Measurements from ENCODE around the gene NEU4.
"Not testable (repeated sequence)": the region's sequence is repeated elsewhere in the genome, so short reads cannot be mapped to it uniquely, and the experiment has no call there.

Gene NEU4

DNA sequence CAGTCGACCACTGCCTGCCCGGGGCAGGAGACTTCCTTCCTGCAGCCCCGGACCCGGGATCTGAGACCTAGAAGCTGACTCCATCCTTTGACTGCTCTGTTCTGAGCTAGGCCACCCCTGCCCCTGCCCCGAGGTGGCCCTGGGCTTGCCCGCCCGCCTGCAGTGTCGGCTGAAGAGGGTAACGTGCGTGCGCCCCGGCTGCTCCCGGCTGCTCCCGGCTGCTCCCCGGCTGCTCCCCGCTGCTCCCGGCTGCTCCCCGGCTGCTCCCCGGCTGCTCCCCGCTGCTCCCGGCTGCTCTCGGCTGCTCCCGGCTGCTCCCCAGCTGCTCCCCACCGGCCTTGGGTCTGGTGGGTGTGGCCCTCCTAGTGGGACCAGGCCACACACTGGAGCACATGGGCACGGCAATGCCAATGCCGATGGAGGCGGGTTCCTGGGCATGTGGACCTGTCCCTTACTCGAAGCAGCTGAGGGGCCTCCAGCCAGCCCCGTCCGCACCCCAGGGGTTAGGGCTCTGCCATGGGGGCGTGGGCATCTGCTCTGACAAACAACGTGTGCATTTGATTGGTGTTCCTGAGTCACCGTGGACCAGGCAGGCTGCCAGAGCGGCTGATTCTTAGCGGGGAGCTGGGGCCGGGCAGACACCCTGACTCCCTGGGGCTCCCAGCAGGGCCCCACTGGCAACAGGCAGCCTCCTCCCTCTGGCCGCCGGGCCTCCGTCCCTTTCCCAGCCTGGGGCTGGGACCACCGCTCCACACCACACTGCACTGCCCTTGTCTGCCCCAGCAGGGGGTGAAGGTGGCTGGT, 34.4 kb upstream of the NEU4 start:
- no peak for FAIRE-seq

DNA sequence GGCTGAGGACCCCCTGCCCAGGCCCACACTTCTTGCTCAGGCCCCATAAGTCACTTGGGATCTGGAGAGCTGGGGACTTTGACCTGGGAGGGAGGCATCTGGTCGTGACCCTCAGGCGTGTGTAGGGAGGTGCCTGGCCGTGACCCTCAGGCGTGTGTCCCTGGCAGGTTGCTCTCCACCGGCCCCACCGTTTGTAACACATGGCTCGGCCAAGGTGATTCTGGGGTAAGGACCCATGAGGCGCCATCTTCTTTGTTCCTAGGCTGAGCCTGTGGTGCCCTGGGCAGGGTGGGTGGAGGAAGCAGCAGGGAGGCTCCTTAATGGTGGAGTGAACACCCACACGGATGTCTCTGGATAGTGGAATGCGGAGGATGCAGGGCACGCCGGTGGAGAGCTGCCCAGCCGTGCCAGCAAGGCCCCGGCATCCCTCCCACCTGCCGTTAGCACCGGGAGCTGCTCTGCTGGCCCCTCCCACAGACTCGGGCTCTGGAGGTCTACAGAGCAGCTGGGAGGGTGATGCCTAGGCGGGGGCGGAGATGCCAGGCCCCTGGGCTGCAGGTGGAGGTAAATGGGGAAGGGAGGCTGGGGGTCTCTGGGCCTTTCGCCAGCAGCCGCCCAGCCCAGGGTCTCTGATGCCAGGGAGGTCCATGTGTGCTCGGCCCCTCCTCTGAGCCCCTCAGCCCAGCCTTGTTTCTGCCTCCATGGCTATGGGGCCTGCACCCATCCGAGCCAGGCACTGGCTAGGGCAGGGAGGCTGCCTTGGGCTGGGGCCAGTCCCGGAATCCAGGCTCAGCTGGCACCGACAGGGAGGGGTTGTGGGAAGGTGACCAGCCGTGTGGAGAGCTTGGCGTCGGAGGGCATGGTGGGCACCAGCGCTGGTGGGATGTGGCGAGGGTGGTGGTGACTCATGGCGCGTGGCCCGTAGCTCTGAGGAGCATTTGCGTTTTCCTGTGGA, 33.5 kb upstream of the NEU4 start:
- FAIRE-seq: no peak
- DNase-seq (ENCODE audit: insufficient read length, low spot score): no peak

More for the DNA sequence above, 34.4 kb upstream of the NEU4 start:
- no peak for DNase-seq (ENCODE audit: insufficient read length, low spot score)

DNA sequence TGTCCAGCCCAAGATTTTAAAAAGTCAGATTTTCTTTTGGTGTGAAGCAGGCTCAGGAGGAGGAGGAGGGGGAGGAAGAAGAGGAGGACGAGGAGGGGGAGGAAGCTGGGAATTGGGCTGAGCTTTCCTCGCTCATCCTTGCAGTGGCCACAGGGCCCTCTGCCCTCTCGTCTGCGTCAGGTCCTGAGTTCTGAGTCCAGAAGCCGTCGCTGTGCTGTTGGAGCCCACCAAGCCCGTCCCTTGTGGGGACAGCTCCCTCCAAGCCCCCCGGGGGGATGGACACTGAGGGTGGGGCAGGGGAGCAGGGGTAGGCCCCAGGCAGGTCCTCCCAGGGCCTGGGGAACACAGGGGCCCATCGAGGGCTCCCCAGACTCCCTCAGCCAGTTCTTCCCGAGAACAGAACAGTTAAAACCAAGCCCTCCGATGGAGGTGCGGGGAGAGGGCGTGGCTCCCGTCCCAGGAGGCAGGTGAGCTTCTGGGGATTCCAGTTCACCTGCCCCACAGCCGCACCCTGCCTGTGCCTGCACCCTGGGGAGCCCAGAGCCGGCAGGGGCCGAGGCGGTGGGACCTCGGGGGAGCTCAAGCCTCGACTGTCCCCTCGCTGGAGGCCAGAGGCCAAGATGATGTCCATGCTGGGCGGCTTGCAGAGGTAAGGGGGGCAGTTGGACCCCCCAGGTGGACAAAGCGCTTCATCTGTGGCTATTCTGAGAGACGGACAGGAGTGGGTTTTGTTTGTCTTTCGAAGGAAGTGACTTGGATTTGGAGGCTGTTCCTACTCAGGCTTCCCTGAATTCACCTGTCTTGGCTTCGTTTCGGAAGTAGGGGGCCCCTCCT, 32.4 kb upstream of the NEU4 start, which contains the start of gene GAL3ST2:
Gene GAL3ST2 (plus strand): TSS at position 487 of the 834 bp plus-strand sequence. CDS start 134 bp downstream, at position 621.
- FAIRE-seq (no peak), DNase-seq (ENCODE audit: insufficient read length, low spot score) (no peak)

DNA sequence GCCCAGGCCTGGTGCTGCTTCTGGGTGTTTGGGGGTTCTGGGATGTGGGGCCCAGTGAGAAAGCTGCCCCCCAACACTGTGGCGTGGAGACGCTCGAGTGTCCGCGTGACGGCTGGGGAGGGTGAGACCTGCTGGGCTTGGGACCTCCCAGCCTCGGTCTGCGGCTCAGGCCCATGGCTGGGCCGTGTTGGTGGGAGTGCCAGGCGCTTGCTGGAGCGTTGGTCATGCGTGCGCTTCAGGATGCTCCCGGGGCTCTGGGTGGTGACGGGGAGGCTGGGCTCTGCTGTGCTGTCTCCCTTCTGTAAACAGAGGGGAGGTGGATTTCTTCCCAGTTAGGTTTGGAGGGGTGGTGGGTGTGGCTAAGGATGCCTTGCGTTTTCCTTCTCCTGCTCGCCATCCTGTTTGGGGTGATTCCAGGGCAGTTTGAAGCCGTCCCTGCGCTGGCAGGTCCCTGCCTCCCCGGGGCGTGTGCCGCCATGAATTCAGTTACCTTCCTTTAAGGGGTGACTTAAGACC, 31.8 kb upstream of the NEU4 start:
- FAIRE-seq (no peak), DNase-seq (ENCODE audit: insufficient read length, low spot score) (no peak)

DNA sequence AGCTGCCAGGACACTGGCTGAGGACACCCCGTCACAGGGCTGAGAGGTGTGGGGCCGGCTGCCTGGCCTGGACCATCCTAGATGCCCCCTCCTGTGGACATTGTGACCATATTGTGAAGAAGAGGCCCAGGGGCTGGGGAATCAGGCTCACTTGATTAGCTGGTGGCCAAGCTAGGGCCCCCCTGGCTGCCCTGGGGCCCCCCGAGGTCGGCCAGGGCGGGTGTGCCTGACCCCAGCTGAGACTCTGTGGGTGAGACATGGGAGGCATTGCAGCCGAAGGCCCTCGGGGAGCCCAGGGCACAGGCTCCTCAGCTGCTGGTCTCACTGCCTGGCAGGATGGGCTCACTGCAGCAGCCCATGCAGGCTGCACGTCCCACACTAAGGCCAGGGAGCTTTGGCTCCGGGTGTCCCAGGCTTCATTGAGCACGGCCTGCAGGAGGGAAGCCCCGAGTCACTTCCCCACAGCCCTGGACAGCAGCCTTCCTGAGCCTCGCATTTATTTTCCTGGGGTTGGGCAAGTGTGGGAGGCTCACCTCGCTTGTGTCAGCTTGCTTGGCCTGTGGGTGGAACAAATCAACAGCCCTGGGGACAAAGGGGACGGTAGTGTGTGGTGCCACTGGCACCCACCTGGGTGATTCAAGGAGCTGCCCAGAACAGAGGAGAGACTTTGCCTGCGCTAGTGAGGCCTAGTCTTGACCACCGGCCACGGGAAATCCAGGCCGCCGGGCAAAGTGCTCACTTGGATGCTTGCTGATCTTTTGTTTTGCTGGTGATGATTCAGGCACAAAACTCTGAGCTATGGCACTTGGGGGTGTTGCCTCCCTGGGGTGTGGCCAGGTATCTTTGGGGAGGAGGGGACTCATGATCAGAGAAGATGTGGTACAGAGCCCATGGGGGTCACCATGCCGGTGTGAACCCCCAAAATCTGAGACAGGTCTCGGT, 31.0 kb upstream of the NEU4 start:
- DNase-seq (ENCODE audit: insufficient read length, low spot score) (no peak), FAIRE-seq (no peak)

DNA sequence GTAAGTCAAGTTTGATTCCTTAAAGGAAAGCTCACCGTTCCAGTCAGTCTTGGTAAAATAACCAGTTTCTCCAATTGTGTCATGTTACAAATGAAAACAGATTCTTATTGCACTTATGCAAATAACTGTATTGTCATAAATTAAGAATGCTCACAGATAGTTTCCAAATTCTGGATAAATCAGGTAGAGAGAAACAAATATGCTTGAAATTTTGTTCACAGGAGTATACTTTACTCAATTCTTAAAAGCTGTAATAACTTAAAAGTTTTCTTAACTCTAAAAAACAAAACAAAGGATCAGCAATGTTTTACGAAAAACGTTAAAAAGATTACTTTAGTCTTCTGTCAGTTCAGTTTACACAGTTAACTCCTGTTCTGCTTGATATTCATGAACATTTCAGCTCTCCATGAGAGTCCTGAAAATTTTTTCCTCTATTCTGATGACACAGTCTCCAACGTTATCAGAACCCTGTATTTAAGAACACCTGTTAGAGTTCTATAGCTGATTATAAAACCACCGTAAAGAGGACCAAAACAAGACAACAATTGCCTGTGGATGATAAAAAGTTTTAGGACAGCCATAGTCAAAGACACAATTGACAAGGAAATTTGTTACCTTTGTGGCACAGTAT, 27.9 kb upstream of the NEU4 start:
- FAIRE-seq (no peak), DNase-seq (ENCODE audit: insufficient read length, low spot score) (no peak)

DNA sequence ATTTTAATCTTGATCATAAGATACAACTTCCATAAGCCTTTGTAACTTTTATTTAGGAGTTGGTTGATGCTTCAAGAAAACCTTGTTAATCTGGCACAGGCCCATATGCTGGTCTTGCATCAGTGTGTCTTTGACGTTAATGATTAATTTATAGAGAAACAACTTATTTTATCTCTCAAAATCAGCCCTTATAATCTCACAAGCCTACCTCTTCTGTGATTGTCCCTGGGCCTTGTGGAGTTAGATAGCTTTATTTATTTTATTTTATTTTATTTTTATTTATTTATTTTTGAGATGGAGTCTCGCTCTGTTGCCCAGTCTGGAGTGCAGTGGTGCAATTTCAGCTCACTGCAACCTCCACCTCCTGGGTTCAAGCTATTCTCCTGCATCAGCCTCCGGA, 26.9 kb upstream of the NEU4 start:
- not testable (repeated sequence) for DNase-seq (ENCODE audit: insufficient read length, low spot score); FAIRE-seq

DNA sequence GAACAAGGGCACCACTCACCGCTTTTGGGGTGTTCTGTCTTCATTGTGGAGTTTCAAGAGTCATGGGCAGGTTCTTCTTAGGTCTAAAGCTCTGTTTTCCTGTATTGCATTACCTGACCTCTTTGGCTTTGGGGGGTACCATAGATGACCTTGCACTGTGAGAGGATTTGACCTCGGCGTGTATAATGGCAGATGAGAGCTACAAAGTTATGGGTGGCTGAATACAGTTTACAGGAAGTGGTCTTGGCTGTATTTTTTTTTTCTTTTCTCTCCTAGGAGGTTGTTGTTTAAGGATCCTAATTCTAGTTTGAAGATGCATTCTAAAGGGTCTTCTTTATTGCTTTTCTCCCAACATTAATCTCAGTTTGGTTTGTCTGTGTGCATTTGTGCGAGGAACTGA, 20.9 kb upstream of the NEU4 start:
- FAIRE-seq (no peak), DNase-seq (ENCODE audit: insufficient read length, low spot score) (no peak)

DNA sequence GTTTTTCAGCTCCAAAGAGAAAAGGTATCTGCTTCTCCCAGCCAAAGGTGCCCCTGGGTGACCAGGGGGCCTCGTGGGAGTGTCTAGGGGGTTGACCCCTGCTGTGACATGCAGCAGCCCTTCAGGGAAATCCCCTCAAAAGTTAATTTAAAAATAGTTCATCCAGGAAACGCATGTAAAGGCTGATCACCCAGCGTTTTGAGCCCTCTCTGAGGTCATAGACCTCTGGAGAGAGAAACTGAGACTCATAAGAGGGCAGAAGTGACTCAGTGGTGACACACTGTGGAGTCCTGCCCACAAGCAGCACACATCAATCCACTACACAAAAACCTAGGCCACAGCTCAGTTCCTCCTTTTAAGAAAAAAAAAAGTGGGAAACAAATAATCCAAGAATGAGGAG, 20.4 kb upstream of the NEU4 start:
- DNase-seq (ENCODE audit: insufficient read length, low spot score) (no peak), FAIRE-seq (no peak)

DNA sequence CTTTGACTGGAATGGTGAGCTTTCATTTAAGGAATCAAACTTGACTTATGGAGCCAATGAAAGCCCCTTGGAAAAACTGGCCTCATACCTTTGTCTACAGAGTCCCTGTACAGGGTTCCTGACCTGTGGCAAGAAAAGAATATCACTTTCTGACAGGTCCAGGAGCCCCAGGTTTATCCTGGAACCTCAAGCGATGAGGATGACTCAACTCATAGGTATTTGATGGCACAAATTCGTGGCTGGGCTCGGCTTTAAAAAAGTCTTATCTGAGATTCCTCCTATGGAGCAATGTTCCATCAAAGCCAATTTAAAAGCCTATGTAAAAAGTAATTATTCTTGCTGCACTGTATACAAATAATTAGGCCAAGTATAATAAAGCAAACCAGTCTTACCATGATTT, 17.6 kb upstream of the NEU4 start:
- FAIRE-seq; DNase-seq (ENCODE audit: insufficient read length, low spot score): not testable (repeated sequence)

DNA sequence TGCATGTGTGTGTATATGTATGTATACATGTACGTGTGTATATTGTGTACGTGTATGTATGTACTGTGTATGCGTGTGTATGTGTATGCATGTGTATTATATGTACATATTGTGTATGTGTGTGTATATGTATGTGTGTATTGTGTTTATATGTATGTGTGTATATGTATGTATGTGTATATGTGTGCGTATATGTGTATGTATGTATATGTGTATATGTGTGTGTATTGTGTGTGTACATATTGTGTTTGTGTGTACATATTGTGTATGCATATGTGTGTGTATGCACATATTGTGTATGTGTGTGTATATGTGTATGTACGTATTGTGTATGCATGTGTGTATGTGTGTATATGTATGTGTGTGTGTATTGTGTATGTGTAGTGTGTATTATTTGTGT, 15.6 kb upstream of the NEU4 start:
- FAIRE-seq (peak; percentile 95), DNase-seq (ENCODE audit: insufficient read length, low spot score) (no peak)

DNA sequence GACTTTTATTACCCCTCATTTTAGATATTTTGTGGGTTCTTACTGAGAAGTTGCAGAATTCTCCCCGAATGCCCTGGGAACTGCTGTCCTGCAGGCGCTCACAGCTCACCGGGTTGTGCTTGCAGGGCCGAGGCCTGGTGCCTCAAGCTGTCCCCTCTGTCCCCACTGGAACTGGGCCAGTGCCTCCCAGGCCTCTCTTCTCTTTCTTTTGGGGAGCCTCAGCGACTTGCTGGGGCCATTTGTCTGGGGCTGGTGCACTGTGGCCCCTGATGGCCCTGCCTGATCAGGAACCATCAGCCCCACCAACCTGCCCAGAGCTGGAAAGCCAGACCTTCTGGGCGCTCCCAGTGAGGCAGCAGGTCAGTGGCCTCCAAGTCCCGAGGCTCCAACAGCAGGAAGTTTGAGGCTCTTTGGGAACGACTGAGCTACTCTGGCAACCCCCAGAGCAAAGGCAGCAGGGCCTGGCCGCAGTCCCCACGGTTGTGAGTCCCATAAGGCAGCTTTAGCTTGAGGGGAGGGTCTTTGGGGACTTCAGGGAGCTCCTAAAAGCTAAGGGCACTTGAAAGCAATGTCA, 14.7 kb upstream of the NEU4 start:
- DNase-seq (ENCODE audit: insufficient read length, low spot score): no peak
- no peak for FAIRE-seq

DNA sequence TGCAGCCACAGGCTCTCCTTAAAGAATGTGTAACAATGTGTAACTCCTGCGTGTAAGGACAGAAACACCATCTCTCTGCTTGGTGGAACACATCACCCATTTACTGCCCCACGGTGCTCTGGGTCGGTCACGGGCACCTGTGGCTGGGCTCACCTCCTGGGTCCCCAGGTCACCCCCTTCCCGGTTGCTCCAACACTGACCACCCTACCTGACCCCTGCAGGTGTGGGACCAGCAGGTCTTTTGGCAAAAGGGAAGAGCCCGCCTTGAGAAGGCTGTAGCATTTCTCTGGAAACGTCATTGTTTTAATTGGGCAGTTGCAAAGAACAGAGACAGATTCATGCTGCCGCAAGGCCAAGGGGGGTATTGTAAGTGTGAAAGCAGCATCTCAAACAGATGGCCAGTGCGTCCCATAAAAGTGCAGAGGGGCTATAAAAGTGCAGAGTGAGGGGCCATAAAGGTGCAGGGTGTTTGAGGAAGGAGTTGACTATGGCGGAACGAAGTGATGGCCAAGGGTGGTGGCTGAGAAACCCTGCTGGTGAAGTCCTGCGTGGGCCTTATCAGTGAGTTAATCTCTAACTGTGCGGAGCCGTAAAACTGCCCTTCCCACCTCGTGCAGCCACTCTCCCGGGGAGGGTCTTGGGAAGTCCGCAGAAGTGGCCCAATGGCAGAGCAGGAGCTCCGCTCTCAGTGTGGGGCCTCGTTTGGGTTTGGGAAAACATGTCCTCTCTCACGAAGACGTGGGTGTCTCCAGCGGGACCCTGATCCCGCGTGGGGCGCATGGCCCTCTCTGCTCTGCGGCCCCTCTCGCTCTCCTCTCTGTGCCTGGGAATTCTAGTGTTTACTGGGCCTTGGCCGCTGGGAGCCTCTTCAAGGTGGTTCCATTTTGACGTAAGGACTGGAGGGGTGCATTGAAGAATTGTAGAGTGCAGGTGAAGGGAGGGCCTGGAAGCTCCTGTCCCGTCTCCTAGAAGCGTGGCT, 13.7 kb upstream of the NEU4 start:
- no peak for FAIRE-seq
- DNase-seq (ENCODE audit: insufficient read length, low spot score): no peak

DNA sequence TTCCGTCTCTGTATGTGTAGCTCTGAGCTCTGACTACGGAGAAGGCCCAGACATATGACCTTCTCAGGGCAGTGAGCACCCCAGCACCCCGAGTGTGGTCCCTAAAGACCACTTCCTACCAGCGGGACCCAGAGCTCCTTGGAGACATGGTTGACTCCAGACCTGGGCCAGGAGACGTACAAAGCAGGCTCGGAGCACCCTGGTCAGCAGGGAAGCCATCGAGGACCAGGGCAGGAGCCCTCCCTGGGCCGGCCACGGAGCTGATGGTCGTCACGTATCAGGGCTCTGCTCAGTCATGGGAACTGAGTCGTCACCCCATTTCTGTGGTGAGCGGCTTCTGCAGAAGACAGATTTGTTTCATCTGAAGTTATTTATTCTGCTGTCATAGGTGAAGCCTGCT, 12.8 kb upstream of the NEU4 start:
- FAIRE-seq (no peak), DNase-seq (ENCODE audit: insufficient read length, low spot score) (no peak)

DNA sequence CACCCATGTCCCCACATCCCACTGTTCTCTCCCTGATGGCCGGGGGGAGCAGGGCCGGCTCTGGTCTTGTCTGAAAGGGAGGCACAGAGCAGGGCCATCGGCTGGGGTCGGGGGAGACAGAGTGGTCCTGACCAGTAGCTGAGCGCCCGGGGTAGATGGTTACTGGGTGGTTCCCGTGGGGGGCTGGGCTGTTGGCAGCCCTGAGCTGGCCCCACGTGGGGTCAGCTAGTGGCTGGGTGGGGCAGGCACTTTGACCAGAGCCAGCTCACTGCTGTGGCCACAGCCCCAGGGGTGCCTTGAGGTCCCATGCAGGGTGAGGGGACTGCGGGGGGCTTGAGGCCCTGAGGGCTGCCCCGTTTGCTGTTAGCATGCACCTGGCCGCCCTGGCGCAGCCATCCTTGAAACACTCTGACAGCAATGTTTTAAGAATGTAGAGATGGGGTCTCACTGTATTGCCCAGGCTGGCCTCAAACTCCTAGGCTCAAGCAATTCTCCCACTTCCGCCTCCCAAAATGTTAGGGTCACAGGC, 12.3 kb upstream of the NEU4 start:
- no peak for FAIRE-seq
- no peak for DNase-seq (ENCODE audit: insufficient read length, low spot score)

DNA sequence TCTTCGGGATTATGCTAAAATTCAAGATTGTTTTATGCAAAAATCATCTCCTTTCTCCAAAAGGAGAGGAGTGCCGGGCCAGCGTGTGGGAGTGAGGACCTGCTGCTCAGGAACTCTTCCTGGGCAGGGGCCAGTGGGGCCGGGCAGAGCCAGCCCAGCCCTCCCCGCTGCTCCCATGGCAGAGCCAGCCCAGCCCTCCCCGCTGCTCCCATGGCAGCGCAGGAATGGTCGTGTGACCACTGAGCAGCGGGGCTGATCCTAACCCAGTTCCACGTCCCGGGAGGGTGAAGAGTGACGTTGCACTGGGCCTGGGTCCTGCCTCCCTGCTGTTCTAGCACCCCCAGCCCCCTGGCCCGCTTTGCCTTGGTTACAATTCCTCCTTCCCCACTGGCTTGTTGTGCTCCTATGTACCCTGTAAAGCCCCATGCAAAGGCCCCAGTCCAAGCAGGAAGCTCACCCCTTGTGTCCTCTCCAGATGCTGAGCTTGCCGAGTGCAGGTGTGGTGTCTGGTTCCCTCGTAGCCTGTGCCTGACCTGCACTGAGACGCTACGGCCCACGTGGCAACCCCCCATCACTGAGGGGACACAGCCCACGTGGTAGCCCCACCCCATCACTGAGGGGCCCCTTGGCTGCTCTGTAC, 11.4 kb upstream of the NEU4 start:
- DNase-seq (ENCODE audit: insufficient read length, low spot score) (no peak), FAIRE-seq (no peak)

Measured in HTR-8/SVneo (cell line).